HG03196 (cell line): Measurements from ENCODE around the gene SNAP47.

Experiments
- ATAC-seq: cut with Tn5 transposase; IDR thresholded peaks from one replicate; pipeline ENCODE4 v1.9.1; 2021; ENCODE audit not compliant: unreplicated experiment

The SNAP47 gene

DNA sequence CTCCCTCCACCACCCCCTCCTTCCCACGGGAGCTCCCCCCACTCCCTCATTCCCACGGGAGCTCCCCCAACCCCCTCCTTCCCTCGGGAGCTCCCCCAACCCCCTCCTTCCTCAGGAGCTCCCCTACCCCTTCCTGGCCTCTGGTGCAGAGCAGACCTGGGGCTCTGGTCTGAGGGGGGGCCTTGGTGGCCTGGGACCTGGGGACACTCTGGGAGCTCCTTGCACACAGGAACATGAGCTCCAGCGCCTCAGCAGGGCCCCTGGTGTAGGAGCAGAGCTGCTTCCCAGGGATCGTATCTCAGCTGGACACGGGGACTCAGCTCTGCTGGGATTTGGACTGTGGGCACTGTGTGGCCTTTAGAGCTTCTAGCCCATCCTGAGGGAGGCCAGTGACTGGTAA lies 60.5 kb downstream of the SNAP47 start:
- ATAC-seq, result no peak

DNA sequence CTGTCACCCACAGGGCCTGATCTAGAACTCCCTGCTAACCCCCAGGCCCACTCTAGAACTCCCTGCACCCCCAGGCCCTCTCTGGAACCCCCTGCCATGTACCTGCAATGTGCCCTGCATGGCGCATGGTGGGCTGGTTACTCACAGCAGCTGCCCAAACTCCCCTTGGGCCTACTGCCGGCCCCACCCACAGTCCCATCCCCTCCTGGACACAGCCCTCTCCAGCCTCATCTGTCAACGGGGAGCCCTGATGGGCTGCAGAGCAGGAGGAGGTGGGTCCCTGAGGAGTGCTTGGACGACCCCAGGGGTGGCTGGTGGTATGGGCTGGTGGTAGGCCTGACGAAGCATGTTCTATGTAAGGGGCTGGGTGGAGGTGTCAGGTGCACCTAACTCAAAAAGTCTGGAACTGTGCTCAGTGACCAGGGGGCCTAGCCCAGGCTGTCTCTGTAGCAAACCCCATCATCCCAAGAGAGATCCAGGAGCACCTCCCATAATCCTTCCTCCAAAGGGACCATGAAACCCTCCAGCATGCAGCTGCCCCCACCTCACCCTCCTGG lies 61.2 kb downstream of the SNAP47 start:
- no peak for ATAC-seq

- no peak for ATAC-seq
Observed at GRCh38 chr1:227797144-227797543, 61.9 kb downstream of the SNAP47 start.

DNA sequence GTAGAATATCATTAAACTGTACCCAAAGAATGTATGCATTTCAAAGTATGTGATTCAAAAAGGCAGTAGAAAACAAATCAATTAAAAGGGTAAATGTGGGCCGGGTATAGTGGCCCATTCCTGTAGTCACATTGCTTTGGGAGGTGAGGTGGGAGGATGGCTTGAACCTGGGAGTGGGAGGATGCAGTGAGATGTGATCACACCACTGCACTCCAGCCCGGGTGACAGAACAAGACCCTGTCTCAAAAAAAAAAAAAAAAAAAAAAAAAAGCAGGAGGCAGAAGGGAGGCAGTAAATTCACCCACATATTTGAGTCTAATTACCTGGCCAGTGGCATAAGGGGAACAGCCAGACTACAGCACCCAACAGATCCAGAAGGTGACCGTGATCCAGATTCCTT lies 62.4 kb downstream of the SNAP47 start:
- no peak for ATAC-seq

- ATAC-seq, result no peak
Observed at GRCh38 chr1:227798078-227798802, 63.0 kb downstream of the SNAP47 start.

GRCh38 chr1:227799756-227800155 lies 64.5 kb downstream of the SNAP47 start:
- ATAC-seq, result no peak

DNA sequence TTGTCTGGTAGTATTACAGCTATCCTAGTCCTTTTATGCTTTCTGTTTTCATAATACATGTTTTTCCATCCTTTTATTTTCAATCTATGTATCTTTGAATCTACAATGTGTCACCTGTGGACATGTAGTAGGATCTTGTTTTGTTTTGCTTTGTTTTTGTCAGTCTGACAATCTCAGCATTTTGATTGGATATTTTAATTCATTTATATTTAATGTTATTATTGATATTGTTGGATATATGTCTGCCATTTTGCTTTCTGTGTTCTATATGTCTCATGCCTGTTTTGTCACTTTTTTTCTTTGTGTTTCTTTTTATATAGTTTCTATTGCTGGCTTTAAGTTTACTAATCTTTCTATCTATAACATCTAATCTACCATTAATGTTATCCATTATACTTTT lies 68.7 kb downstream of the SNAP47 start:
- ATAC-seq, result no peak

DNA sequence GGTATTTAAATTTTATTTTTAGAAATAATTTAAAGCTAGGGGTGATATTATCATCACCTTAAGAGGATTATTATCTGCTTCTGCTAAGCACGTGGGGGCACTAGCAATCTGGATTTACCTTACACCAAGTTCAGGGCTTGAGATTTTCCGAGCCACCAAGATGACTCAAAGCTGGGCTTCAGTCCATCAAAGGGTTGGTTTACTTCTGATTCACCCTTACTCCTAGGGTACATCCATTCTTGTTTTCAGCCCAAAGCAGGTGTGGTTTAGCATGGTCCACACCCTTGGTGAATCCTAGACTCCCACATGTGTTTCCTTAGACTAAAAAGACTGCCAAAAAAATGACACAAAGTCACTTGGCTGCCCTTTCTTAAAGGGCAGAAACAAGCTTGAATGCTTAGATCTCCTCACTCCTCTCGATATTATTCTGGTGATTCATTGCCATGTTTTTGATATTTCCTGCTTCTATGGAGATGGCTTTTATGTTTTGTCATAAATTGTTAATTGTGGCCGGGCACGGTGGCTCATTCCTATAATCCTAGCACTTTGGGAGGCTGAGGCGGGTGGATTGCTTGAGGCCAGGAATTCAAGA lies 70.5 kb downstream of the SNAP47 start:
- ATAC-seq, result no peak

DNA sequence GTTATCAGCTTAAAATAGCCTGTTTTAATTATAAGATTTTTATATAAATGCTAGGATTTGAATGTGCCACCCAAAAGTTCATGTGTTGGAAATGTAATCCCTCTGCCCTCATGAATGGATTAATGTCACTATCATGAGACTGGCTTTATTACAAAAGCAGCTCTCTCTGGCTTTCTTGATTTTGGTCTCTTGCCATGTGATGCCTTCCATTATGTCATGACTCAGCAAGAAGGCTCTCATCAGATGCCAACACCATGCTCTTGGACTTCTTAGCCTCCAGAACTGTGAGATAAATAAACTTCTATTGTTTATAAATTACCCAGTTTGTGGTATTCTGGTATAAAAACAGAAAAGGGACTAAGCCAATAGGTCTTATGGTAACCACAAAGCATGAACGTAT lies 73.3 kb downstream of the SNAP47 start:
- ATAC-seq, result no peak

DNA sequence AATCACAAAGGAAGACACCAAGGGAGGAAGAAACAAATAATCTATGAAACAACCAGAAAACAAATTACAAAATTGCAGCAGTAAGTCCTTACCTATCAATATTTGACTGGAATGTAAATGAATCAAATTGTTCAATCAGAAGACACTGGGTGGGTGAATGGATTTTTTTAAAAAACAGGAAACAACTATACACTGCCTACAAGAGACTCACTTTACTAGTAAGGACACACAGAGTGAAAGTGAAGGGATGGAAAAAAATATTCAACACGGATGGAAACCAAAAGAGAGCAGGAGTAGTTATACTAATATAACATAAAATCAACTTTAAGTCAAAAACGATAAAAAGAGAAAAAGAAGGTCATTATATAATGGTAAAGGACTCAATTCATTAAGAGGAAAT lies 73.8 kb downstream of the SNAP47 start:
- ATAC-seq, result no peak

GRCh38 chr1:227813962-227814361 lies 78.7 kb downstream of the SNAP47 start:
- no peak for ATAC-seq

DNA sequence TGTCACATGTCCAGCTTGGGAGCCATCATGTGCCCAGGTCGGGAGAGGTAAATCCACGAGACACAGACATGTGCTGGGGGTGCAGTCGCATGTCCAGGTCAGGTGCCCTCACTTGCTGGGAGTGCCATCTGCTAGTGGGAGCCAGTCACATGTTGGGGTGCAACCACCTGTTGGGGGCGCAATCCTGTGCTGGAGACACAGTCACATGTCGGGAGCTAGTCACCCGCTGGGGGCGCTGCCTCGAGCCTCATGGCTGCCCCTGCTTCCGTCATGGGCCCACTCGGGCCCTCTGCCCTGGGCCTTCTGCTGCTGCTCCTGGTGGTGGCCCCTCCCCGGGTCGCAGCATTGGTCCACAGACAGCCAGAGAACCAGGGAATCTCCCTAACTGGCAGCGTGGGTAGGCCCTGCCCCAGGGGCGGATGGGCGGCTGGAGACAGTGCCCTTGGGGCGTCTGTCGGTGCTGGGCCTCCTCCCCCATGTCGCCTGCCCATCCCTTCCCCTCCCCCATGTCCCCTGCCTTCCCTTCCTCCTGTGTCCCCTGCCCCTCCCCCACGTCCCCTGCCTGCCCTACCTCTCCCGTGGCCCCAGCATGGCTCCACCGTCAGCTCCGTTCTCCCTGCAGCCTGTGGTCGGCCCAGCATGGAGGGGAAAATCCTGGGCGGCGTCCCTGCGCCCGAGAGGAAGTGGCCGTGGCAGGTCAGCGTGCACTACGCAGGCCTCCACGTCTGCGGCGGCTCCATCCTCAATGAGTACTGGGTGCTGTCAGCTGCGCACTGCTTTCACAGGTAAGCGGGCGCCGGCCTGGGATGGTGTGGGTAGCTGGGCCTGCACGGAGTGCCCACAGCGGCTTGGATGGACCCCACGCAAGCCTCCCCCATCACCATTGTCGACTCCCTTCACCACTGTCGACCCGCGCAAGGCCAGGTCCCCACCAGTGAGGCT lies 80.5 kb downstream of the SNAP47 start, which contains the start of gene PRSS38:
Gene PRSS38, plus strand, starts transcription at position 208 of the 942 bp plus-strand sequence. Its CDS starts 42 bp downstream, at position 250.
- ATAC-seq, result no peak

DNA sequence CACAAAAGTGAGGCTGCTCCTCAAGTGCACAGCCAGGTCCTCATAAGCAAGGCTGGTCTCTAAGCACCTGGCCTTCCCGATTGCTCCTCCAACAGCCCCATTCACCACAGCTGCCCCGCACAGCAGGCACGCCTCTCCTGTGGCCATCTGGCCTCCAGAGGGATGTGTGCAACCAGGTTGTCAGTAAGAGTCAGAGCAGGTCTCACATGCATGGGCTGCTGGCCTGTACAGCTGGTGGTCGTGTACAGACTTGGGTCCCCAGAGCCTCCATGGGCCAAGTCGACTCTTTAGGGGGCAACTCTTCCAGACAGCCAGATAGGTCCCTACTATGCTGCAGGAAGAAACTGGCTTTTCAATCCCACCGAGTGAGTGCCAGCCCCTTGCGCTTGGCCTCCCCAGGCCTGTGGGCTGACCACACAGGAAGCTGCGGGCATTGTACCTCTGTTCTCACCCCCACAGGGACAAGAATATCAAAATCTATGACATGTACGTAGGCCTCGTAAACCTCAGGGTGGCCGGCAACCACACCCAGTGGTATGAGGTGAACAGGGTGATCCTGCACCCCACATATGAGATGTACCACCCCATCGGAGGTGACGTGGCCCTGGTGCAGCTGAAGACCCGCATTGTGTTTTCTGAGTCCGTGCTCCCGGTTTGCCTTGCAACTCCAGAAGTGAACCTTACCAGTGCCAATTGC lies 81.7 kb downstream of the SNAP47 start:
- no peak for ATAC-seq

- no peak for ATAC-seq
Observed at GRCh38 chr1:227823537-227823936, 88.3 kb downstream of the SNAP47 start.

DNA sequence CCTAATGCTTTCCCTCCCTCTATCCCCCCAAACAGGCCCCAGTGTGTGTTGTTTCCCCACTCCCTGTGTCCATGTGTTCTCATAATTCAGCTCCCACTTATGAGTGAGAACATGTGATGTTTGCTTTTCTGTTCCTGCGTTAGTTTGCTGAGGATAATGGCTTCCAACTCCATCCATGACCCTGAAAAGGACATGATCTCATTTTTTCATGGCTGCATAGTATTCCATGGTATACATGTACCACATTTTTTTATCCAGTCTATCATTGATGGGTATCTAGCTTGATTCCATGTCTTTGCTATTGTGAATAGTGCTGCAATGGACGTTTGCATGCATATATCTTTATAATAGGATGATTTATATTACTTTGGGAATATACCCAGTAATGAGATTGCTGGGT lies 89.0 kb downstream of the SNAP47 start:
- no peak for ATAC-seq

DNA sequence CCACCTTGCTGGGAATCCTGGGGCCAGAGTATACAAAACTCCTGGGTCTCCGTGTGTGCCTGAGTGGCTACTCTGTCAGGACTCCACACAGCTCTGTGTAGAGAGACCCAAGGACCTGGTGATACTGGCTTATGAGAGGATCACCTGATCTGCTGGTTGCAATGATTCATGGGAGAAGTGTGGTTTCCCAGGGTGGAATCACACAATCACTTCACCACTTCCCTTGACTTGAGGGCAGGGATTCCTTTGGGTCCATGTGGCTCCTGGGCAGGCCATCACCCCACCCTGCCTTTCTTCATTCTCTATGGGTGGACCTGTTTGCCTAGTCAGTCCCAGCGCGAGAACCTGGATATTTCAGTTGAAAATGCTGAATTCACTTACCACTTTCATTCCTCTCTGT lies 93.6 kb downstream of the SNAP47 start:
- ATAC-seq, result no peak
